ENCODE data around the gene ALKBH7.

DNA sequence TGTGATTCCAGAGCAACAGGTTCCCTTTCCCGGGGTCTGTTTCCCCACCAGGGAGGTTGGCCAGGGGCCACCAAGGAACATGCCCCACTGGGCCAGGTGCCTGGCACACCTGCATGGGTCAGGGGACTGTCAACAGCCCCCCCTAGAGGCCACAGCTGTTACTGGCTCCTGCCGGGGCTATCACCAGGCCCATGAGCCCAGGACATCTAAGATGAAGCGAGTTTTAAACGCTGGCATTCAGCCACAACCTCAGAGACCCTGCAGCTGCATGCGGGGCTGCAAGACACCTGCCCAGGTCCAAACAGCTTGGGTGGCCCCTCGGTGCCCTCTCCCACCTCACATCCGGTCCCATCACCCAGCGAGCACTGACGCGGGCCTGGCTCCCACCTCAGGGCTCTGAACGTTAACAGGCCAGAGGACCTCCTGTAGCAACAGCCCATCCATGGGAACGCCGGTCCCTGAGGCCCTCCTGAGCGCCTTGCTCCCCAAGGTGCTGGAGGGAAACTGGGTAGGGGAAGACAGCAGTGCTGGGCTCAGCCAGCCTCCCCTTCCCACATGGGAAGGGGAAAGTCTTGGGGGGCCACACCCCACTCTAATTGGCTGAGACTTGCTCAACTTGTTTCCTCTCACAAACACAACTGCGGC, 40.0 kb downstream of the ALKBH7 start:
- TF ChIP-seq CTCF (optimal IDR thresholded peaks at IDR 0.05 in 1 of 3, IDR thresholded peaks at IDR 0.05 in 1 of 3, conservative IDR thresholded peaks at IDR 0.05 in 1 of 3; ENCODE audit: extremely low read depth in 1 of 3, insufficient read depth in 2 of 3, low read length in 3 of 3) = peak; percentile 50 to 68 (median 60)
- TF ChIP-seq EZH2 (IDR thresholded peaks at IDR 0.05; ENCODE audit: low read length) = no peak

Data from keratinocyte (primary cell).